Lung (tissue), 12 donors: Measurements from ENCODE around the gene CD63. TPM values are rescaled to one million over a fixed set of nuclear protein-coding genes. Genes with fewer than 3 reads are reported as not detected.

Source experiments
- ATAC-seq: fragments of 200-7000 bp; cut with Tn5 transposase; one replicate; pipeline ENCODE4 v1.9.1; 2020; ENCODE audit warnings: moderate number of reproducible peaks; ENCODE audit not compliant: insufficient read depth, low FRiP score
- DNase-seq, 3 donors: peaks; one replicate each; pipeline ENCODE4 v3.0.0-alpha.2; 2013 to 2017
- H3K27ac ChIP-seq, 2 donors: one replicate each; pipeline ENCODE4 v1.5.1; 2013; ENCODE audit warnings: mild to moderate bottlenecking in 2 of 2, moderate library complexity in 2 of 2, control low read depth in 1 of 2, inconsistent platforms in 1 of 2, low read depth in 1 of 2, low read length in 1 of 2
- H3K27me3 ChIP-seq, 3 donors: one replicate each; pipeline ENCODE4 v1.5.1; 2013; ENCODE audit warnings: low read length in 2 of 3; ENCODE audit not compliant: control insufficient read depth in 3 of 3, insufficient read depth in 3 of 3
- H3K36me3 ChIP-seq, 4 donors: one replicate each; pipeline ENCODE4 v1.5.1; 2013; ENCODE audit warnings: low read length in 4 of 4, mild to moderate bottlenecking in 1 of 4, moderate library complexity in 1 of 4; ENCODE audit not compliant: control insufficient read depth in 4 of 4, insufficient read depth in 4 of 4
- H3K4me1 ChIP-seq, 5 donors: one replicate each; pipeline ENCODE4 v1.5.1; 2013; ENCODE audit warnings: low read length in 5 of 5, mild to moderate bottlenecking in 2 of 5, moderate library complexity in 1 of 5; ENCODE audit not compliant: control insufficient read depth in 5 of 5, insufficient read depth in 5 of 5
- H3K4me3 ChIP-seq: one replicate; pipeline ENCODE4 v1.5.1; 2013; ENCODE audit warnings: mild to moderate bottlenecking, control low read depth, moderate library complexity
- H3K9ac ChIP-seq, 2 donors: one replicate each; pipeline ENCODE4 v1.5.1; 2013; ENCODE audit warnings: low read length in 2 of 2, control low read depth in 1 of 2; ENCODE audit not compliant: insufficient read depth in 1 of 2
- H3K9me3 ChIP-seq, 4 donors: one replicate each; pipeline ENCODE4 v1.5.1; 2013; ENCODE audit warnings: low read length in 3 of 4, mild to moderate bottlenecking in 1 of 4, moderate library complexity in 1 of 4; ENCODE audit not compliant: control insufficient read depth in 4 of 4, insufficient read depth in 3 of 4
- WGBS, 2 donors: extraction: QIAGEN DNeasy Blood & Tissue Kit; methylation state at CpG; one replicate each; pipeline ENCODE4 v1.1.7; 2013; 5-methylcytosine and 5-hydroxymethylcytosine counted together
- polyA plus RNA-seq, 2 donors: library from polyadenylated mRNA; stranded (reverse); fragments of 200-250 nt; gene quantifications; one replicate each; pipeline ENCODE4 v1.2.1, GENCODE V29; 2013
- total RNA-seq, 2 donors: library from RNA; depleted of rRNA in 1 of 2; stranded (reverse); fragments of >200 nt in 1 of 2; gene quantifications; one replicate each; pipeline ENCODE4 v1.2.1, GENCODE V29; 2014 to 2021
- TF ChIP-seq, protein P1 (sequence below): IDR thresholded peaks from 2 replicates; pipeline ENCODE4 v1.5.1; 2012; ENCODE audit warnings: mild to moderate bottlenecking; ENCODE audit errors: control extremely low read depth, extremely low read depth
- donor health status: control.
- donor health status: control.
- donor health status: Bipolar disorder and iron deficiency.
- donor health status: healthy.
- donor health status: DM: yes; HTN: yes; CAD: no.

Gene CD63
- total and polyA plus RNA-seq, 4 donors = 516 to 2,824 (median 1,627) TPM

DNA sequence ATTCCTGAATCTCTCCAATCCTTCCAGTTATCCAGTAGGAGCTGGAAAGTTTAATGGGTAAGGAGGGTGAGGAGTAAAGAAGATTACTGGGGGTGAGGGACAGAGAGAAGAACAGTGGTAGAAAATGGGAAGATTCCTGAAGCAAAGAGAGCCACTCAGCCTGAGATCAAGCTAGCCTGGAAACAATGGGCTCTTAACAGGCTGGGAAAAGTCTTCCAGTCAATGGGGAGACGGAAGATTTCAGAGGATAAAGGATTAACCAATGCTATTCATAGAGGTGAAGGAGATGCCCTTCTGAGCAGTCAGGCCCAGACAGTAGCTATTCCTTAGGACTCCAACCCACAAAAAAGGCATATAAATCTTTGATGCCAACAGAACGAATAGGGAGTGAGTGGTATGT is 28.9 kb upstream of the CD63 start:
- Histone ChIP-seq H3K9ac (no peak overlapping the region), H3K27ac (no peak overlapping the region), H3K27me3 (no peaks in the 10 kb centered on the region), H3K4me1 (no peaks in the 10 kb centered on the region), H3K36me3 (peaks cover 28 to 50% (median 30%) of the 10 kb centered on the region in 4 donors), H3K4me3 (no peak overlapping the region), H3K9me3 (no peaks in the 10 kb centered on the region)
- TF ChIP-seq, protein P1, sequence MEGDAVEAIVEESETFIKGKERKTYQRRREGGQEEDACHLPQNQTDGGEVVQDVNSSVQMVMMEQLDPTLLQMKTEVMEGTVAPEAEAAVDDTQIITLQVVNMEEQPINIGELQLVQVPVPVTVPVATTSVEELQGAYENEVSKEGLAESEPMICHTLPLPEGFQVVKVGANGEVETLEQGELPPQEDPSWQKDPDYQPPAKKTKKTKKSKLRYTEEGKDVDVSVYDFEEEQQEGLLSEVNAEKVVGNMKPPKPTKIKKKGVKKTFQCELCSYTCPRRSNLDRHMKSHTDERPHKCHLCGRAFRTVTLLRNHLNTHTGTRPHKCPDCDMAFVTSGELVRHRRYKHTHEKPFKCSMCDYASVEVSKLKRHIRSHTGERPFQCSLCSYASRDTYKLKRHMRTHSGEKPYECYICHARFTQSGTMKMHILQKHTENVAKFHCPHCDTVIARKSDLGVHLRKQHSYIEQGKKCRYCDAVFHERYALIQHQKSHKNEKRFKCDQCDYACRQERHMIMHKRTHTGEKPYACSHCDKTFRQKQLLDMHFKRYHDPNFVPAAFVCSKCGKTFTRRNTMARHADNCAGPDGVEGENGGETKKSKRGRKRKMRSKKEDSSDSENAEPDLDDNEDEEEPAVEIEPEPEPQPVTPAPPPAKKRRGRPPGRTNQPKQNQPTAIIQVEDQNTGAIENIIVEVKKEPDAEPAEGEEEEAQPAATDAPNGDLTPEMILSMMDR = no peak
- WGBS, 2 donors = 84 to 91% methylated on average over 2 of the region's 2 CpGs
- DNase-seq (no peak), ATAC-seq (no peak)

DNA sequence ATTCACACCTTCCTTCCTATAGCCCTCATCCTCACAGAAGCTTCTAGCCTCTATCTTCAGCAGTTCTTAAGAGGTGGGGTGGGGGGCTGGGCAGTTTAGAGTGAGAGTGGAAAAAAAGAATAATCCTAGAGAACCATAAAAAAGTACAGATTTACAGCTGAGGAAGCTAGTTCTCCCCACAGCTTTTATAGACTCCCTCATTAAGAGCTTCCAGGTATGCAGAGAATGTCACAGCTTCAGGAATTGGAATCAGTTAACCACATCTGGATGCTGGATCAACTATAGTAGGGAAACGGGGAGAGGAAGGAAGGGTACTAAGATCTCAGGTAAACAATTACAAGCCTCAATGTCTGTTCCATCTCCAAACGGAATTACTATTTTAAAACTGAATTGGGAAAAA is 26.4 kb upstream of the CD63 start:
- H3K27me3 ChIP-seq = no peaks in the 10 kb centered on the region
- H3K4me1 ChIP-seq = no peaks in the 10 kb centered on the region
- 65 to 73% methylated on average over 2 of the region's 2 CpGs for WGBS, 2 donors
- TF ChIP-seq, protein P1 = no peak
- H3K9ac ChIP-seq = no peak overlapping the region
- no peak overlapping the region for H3K27ac ChIP-seq
- DNase-seq = no peak
- peaks cover 28 to 59% (median 40%) of the 10 kb centered on the region in 4 donors for H3K36me3 ChIP-seq
- no peaks in the 10 kb centered on the region for H3K9me3 ChIP-seq
- no peak overlapping the region for H3K4me3 ChIP-seq
- ATAC-seq = no peak

DNA sequence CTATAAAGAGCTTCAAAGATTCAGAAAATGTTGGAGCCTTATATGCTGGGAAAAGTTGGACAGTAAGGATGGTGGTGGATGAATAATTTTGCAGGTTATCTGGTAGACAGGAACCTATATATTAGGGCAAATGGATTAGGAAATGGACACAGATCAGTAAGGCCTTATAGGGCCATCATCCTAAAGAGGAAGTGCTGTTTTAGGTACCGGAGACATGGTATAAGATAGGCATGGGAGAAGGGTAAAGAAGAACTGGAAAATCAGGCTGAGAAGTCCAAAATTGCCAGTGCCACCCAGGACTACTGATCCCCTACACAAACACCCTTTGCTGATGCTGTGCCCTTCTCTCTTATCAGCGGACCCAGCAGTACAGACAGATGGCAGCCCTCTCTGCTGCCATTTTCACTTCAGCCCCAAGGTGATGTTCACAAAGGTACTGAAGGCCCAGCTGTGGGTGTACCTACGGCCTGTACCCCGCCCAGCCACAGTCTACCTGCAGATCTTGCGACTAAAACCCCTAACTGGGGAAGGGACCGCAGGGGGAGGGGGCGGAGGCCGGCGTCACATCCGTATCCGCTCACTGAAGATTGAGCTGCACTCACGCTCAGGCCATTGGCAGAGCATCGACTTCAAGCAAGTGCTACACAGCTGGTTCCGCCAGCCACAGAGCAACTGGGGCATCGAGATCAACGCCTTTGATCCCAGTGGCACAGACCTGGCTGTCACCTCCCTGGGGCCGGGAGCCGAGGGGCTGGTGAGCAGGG is 19.6 kb upstream of the CD63 start:
- WGBS, 2 donors = 91 to 92% methylated on average over 18 of the region's 18 CpGs
- Histone ChIP-seq H3K9ac (no peak overlapping the region), H3K9me3 (no peaks in the 10 kb centered on the region), H3K4me1 (peaks cover 0 to 27% (median 3%) of the 10 kb centered on the region in 5 donors), H3K27ac (no peak overlapping the region), H3K36me3 (peaks cover 0 to 21% (median 13%) of the 10 kb centered on the region in 4 donors), H3K27me3 (no peaks in the 10 kb centered on the region), H3K4me3 (no peak overlapping the region)
- ATAC-seq (no peak), DNase-seq (no peak)
- TF ChIP-seq, protein P1 = no peak

DNA sequence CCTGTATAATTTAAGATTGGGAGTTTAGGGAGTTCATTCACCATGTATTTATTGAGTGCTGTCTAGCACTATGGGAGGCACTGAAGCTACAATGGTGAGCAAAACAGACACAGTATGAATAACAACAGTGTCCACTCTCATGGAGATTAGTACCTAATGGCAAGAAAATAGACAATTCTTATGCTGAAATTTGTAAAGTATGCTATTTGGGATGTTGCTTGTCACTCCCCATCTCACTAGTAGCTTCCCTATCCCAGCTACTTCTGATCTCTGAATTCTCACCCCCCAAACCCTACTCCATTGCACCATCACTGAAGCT is 18.1 kb upstream of the CD63 start:
- DNase-seq (no peak), ATAC-seq (no peak)
- Histone ChIP-seq H3K36me3 (peaks cover 0 to 12% (median 4%) of the 10 kb centered on the region in 4 donors), H3K27me3 (no peaks in the 10 kb centered on the region), H3K9ac (no peak overlapping the region), H3K4me1 (peaks cover 2 to 30% (median 8%) of the 10 kb centered on the region in 5 donors), H3K27ac (no peak overlapping the region), H3K4me3 (no peak overlapping the region), H3K9me3 (no peaks in the 10 kb centered on the region)
- TF ChIP-seq, protein P1 = no peak
